Upper lobe of right lung (tissue), 1 donor: ENCODE results near the gene SOX12. TPM values are rescaled to one million over a fixed set of nuclear protein-coding genes. Genes with fewer than 3 reads are reported as not detected.
A peak's percentile ranks its signal among the peaks of the same experiment; 100 is the strongest.

Source experiments
- ATAC-seq: fragments of 200-7000 bp; cut with Tn5 transposase; one replicate; pipeline ENCODE4 v1.9.1; 2020; ENCODE audit warnings: mild to moderate bottlenecking, moderate library complexity
- DNase-seq: peaks from one replicate; pipeline ENCODE4 v3.0.0-alpha.2; 2020
- H3K27ac ChIP-seq: fragments of 200-600 bp; one replicate; pipeline ENCODE4 v1.8.0; 2022
- H3K27me3 ChIP-seq: fragments of 200-600 bp; one replicate; pipeline ENCODE4 v1.8.0; 2022; ENCODE audit warnings: mild to moderate bottlenecking
- H3K36me3 ChIP-seq: fragments of 200-600 bp; one replicate; pipeline ENCODE4 v1.8.0; 2022
- H3K4me1 ChIP-seq: fragments of 200-600 bp; one replicate; pipeline ENCODE4 v1.8.0; 2022
- H3K4me3 ChIP-seq: fragments of 200-600 bp; one replicate; pipeline ENCODE4 v1.8.0; 2022; ENCODE audit warnings: mild to moderate bottlenecking
- H3K9me3 ChIP-seq: fragments of 200-600 bp; one replicate; pipeline ENCODE4 v1.8.0; 2022
- intact Hi-C: fragments of 100-400 bp; cut with DNase I; formaldehyde crosslinking; loops from one replicate; pipeline ENCODE4 v1.11.0; 2022
- total RNA-seq: library from RNA; stranded (reverse); fragmentation: NEBNext Ultra II Directional; extraction: Animal tissue kit (Norgen Biotek cat#: 25700); gene quantifications from one replicate; pipeline ENCODE4 v1.2.1, GENCODE V29; 2021
- TF ChIP-seq, protein P1 (sequence below): fragments of 200-600 bp; IDR thresholded peaks from one replicate; pipeline ENCODE4 v1.8.0; 2022; ENCODE audit warnings: antibody characterized with exemption
- donor health status: DM: no; HTN: yes; CAD: no; lungs with severe emphysema.

Gene SOX12
- total RNA-seq, 1 donor from 2014 or later, result 8.4 TPM

DNA sequence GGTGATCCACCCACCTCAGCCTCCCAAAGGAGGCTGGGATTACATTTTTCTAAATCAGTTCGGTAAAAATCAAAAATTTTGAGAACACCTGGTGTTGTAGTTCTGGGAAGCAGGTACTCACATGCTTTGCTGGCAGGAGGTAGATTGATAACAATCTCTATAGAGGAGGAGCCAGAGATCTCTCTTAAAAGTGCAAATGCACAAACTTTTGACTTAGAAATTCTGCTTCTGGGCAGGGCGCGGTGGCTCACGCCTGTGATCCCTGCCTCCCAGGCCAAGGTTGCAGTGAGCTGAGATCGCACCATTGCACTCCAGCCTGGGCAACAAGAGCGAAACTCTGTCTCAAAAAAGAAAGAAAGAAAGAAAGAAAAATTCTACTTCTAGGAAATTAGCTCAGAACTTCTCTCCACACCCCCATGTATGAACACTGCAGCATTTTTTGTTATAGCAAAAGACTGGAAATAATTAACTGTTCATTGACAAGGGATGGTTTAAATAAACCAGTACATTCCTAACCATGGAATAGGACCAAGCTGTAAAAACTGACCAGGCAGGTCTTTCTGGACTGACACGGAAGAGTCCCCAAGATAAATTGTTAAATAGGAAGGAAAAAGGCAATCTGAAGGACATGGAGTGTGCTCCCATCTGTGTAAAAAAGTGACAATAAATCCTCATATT lies 40.8 kb downstream of the SOX12 start:
- TF ChIP-seq, protein P1, sequence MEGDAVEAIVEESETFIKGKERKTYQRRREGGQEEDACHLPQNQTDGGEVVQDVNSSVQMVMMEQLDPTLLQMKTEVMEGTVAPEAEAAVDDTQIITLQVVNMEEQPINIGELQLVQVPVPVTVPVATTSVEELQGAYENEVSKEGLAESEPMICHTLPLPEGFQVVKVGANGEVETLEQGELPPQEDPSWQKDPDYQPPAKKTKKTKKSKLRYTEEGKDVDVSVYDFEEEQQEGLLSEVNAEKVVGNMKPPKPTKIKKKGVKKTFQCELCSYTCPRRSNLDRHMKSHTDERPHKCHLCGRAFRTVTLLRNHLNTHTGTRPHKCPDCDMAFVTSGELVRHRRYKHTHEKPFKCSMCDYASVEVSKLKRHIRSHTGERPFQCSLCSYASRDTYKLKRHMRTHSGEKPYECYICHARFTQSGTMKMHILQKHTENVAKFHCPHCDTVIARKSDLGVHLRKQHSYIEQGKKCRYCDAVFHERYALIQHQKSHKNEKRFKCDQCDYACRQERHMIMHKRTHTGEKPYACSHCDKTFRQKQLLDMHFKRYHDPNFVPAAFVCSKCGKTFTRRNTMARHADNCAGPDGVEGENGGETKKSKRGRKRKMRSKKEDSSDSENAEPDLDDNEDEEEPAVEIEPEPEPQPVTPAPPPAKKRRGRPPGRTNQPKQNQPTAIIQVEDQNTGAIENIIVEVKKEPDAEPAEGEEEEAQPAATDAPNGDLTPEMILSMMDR, result no peak

DNA sequence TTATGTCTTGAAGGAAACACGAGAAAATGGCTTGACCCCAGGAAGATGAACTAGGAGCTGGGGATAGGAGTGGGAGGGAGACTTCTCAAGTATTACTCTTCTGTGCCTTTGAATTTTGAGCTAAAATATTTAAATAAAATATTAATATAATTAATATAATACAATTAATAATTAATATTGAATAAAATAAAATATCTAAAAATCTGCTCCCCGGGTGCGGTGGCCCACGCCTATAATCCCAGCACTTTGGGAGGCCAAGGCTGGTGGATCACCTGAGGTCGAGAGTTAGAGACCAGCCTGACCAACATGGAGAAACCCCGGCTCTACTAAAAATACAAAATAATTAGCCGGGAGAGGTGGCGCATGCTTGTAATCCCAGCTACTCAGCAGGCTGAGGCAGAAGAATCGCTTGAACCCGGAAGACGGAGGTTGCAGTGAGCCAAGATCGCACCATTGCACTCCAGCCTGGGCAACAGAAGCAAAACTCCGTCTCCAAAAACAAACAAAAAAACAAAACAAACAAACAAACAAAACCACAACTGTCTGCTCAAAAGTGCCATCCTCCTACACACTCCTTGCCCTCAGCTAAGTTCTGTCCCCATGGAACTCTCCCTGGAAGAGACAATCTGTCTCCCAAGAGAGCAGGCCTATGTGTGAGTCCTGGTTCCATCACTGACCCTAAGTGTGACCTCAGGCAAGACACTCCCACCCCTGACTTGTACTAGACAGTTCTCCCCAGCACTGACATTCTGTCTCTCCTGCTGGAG lies 41.5 kb downstream of the SOX12 start:
- no peak for ATAC-seq
- TF ChIP-seq, protein P1, result no peak
- intact Hi-C loops, result no loop called here
- Histone ChIP-seq H3K27me3 (no peaks in the 10 kb centered on the region), H3K4me3 (no peak overlapping the region), H3K4me1 (peaks cover 29% of the 10 kb centered on the region), H3K9me3 (no peaks in the 10 kb centered on the region), H3K36me3 (no peaks in the 10 kb centered on the region), H3K27ac (no peak overlapping the region)
- no peak for DNase-seq

More for the DNA sequence above, 40.8 kb downstream of the SOX12 start:
- Histone ChIP-seq H3K36me3 (no peaks in the 10 kb centered on the region), H3K4me3 (no peak overlapping the region), H3K9me3 (no peaks in the 10 kb centered on the region), H3K27ac (no peak overlapping the region), H3K27me3 (no peaks in the 10 kb centered on the region), H3K4me1 (peaks cover 22% of the 10 kb centered on the region)
- ATAC-seq (no peak), DNase-seq (no peak)
- intact Hi-C loops, result no loop called here

DNA sequence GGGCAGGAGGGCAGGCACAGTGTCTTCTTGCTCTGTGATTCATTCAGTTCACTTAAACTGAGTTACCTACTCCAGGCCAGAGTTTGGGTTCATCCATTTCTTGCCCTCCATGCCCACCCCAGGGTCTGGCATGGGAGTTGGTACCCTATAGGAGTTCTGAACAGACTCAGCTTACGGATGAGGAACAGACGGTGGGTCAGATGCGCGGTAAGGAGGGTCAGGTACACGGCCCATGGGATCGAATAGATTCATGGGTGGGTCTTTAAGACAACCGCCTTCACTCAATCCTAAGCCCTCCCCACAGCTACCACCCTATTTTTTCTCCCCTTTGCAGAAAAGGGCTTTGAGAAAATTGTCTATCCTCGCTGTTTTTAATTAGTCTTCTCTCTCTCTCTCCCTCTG lies 42.1 kb downstream of the SOX12 start:
- TF ChIP-seq, protein P1, result no peak
- H3K27ac ChIP-seq, result no peak overlapping the region
- intact Hi-C loops, result no loop called here
- peaks cover 30% of the 10 kb centered on the region for H3K4me1 ChIP-seq
- ATAC-seq (no peak), DNase-seq (no peak)
- no peaks in the 10 kb centered on the region for H3K27me3 ChIP-seq
- no peak overlapping the region for H3K4me3 ChIP-seq
- no peaks in the 10 kb centered on the region for H3K36me3 ChIP-seq
- H3K9me3 ChIP-seq, result no peaks in the 10 kb centered on the region

DNA sequence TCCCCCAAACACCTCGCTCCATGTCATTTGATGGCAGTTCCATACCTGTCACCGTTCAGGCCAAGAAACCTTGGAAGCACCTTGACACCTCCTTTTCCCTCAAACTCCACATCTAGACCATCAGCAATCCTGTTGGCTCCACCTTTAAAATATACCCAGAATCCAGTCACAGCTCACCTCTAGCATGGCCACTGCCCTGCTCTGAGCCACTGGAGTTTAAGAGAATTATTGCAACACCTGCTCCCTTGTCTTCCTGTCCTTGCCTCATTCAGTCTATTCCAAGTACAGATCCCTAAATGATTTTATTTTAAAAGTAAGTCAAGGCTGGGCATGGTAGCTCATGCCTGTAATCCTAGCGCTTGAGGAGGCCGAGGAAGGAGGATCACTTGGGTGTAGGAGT lies 43.6 kb downstream of the SOX12 start:
- ATAC-seq, result no peak
- Histone ChIP-seq H3K4me3 (no peak overlapping the region), H3K4me1 (peaks cover 40% of the 10 kb centered on the region), H3K36me3 (no peaks in the 10 kb centered on the region), H3K27ac (no peak overlapping the region), H3K27me3 (no peaks in the 10 kb centered on the region), H3K9me3 (no peaks in the 10 kb centered on the region)
- intact Hi-C loops, result no loop called here
- no peak for DNase-seq
- TF ChIP-seq, protein P1, result no peak

DNA sequence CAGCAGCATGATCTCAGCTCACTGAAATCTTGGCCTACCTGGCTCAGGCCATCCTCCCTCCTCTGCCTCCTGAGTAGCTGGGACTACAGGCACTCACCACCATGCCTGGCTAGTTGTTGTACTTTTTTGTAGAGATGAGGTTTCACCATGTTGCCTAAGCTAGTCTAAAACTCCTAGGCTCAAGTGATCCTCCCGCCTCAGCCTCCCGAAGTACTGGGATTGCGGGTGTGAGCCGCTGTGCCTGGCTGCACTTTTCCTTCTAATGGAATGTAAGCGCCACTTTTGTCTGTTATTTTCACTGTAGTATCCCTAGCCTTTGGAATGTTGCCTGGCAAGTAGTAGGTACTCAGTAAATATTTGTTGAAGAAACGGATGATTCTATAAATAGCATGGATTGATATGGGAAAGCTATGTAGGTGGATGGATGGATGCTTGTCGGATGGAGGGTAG lies 44.8 kb downstream of the SOX12 start:
- ATAC-seq, result peak; percentile 58
- TF ChIP-seq, protein P1, result no peak

More for the DNA sequence above, 44.8 kb downstream of the SOX12 start:
- no peak overlapping the region for H3K4me3 ChIP-seq
- H3K36me3 ChIP-seq, result no peaks in the 10 kb centered on the region
- no peaks in the 10 kb centered on the region for H3K9me3 ChIP-seq
- H3K27me3 ChIP-seq, result no peaks in the 10 kb centered on the region
- peaks cover 40% of the 10 kb centered on the region for H3K4me1 ChIP-seq
- peak overlapping the region; percentile 14 for H3K27ac ChIP-seq
- intact Hi-C loops, result no loop called here
- peak; percentile 68 for DNase-seq
